Thymus (tissue), 11 donors: ENCODE results near the gene PARP1. TPM values are rescaled to one million over a fixed set of nuclear protein-coding genes. Genes with fewer than 3 reads are reported as not detected.

Experiments used
- DNase-seq, 9 donors: peaks; one replicate each; pipeline ENCODE4 v3.0.0-alpha.2; 2013; ENCODE audit warnings: low spot score in 9 of 9, low read depth in 6 of 9, missing footprints in 1 of 9
- H3K27ac ChIP-seq, 2 donors: one replicate each; pipeline ENCODE4 v1.5.1; 2013; ENCODE audit warnings: control low read depth in 1 of 2, low read depth in 1 of 2, low read length in 1 of 2, mild to moderate bottlenecking in 1 of 2, moderate library complexity in 1 of 2
- H3K27me3 ChIP-seq, 2 donors: one replicate each; pipeline ENCODE4 v1.5.1; 2013; ENCODE audit warnings: low read length in 1 of 2; ENCODE audit not compliant: control insufficient read depth in 2 of 2, insufficient read depth in 1 of 2
- H3K36me3 ChIP-seq, 2 donors: one replicate each; pipeline ENCODE4 v1.5.1; 2013; ENCODE audit warnings: low read length in 1 of 2, mild to moderate bottlenecking in 1 of 2, moderate library complexity in 1 of 2; ENCODE audit not compliant: control insufficient read depth in 2 of 2, insufficient read depth in 2 of 2
- H3K4me1 ChIP-seq, 2 donors: one replicate each; pipeline ENCODE4 v1.5.1; 2013; ENCODE audit warnings: low read length in 2 of 2; ENCODE audit not compliant: control insufficient read depth in 2 of 2, insufficient read depth in 2 of 2
- H3K4me3 ChIP-seq, 2 donors: one replicate each; pipeline ENCODE4 v1.5.1; 2013; ENCODE audit warnings: low read length in 2 of 2, control low read depth in 1 of 2, mild to moderate bottlenecking in 1 of 2
- H3K9me3 ChIP-seq, 2 donors: one replicate each; pipeline ENCODE4 v1.5.1; 2013; ENCODE audit warnings: low read length in 1 of 2, mild to moderate bottlenecking in 1 of 2; ENCODE audit not compliant: control insufficient read depth in 2 of 2, insufficient read depth in 1 of 2
- WGBS: extraction: QIAGEN DNeasy Blood & Tissue Kit; methylation state at CpG from one replicate; pipeline ENCODE4 v1.1.7; 2013; 5-methylcytosine and 5-hydroxymethylcytosine counted together
- polyA plus RNA-seq: library from polyadenylated mRNA; stranded (reverse); fragments of 200-250 nt; gene quantifications from one replicate; pipeline ENCODE4 v1.2.3, GENCODE V29; 2013
- total RNA-seq: library from RNA; stranded (reverse); fragments of 120-200 nt; gene quantifications from one replicate; pipeline ENCODE4 v1.2.4, GENCODE V29; 2013
- donor health status: healthy.

Gene PARP1
- total and polyA plus RNA-seq, 2 donors = 36.7 to 73.9 TPM

DNA sequence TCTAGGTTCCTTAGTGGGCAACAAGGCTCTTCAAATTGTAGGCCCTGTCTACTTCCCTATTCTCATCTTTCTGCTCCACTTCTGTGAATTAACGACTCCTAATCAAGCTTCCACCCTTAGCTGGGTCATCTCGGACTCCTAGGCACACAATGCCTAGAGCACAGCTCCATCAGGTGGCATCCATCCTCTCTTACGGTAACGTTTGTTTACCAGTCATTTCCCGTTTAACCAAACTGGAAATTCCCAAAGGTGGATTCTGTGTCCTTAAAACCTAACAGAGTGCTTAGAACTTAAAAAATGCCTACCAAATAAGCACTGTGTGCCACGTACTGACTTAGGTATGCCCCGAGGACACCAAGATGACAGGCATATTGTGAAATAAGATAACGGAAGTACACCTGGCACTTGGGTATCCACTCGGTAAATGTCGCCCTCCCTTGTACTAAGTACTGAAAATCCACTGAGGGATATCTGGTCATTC lies 1.5 kb downstream of the PARP1 start:
- peak in 2 of 9 donors; percentile 10 to 45 for DNase-seq
- Histone ChIP-seq H3K36me3 (peaks cover 9 to 11% of the 10 kb centered on the region in 2 donors), H3K4me1 (peaks cover 11 to 29% of the 10 kb centered on the region in 2 donors), H3K27ac (no peak overlapping the region), H3K27me3 (no peaks in the 10 kb centered on the region), H3K4me3 (peak overlapping the region; percentile 73 to 80), H3K9me3 (no peaks in the 10 kb centered on the region)
- 6% methylated on average over 10 of the region's 10 CpGs for WGBS

DNA sequence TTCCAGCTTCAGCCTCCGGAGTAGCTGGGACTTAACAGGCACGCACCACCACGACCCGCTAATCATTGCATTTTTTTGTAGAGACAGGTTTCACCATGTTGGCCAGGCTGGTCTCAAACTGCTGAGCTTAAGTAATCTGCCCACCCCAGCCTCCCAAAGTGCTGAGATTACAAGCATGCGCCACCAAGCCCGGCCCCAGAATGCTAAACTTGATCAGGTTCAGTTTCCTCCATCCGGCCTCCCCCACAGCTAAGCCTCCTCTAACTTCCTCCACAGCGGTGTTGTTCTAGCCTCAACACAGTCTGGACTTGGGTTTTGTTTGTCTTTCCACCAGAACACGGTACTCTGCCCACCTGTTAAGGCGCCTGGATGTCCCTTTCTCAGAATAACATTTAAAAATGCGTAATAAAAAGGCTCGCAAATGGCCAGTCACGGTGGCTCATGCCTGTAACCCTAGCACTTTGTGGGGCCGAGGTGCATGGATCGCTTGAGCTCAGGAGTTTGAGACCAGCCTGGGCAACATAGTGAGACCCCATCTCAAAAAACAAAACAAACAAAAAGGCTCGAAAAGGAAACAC lies 2.4 kb downstream of the PARP1 start:
- Histone ChIP-seq H3K27ac (no peak overlapping the region), H3K9me3 (no peaks in the 10 kb centered on the region), H3K4me1 (peaks cover 11 to 29% of the 10 kb centered on the region in 2 donors), H3K36me3 (peaks cover 18 to 21% of the 10 kb centered on the region in 2 donors), H3K27me3 (no peaks in the 10 kb centered on the region), H3K4me3 (no peak overlapping the region)
- DNase-seq = no peak
- WGBS = 81% methylated on average over 16 of the region's 16 CpGs

DNA sequence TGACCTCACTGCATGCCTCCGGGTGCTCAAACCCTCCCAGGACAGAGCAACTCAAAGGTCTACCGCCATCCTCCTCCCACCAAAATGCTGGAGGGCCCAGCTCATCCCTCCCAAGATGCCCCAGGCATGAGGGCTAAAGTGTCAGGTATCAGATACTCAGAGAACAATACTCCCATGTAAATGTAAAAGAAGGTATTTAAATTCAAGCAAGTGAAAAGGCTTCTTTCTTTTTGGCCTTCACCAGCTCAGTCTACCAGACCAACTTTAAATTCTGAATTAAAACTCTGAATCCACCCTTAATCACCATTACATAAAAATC lies 3.0 kb downstream of the PARP1 start:
- peaks cover 23 to 24% of the 10 kb centered on the region in 2 donors for H3K36me3 ChIP-seq
- no peaks in the 10 kb centered on the region for H3K27me3 ChIP-seq
- over 99% methylated on average over 2 of the region's 2 CpGs for WGBS
- H3K4me3 ChIP-seq = no peak overlapping the region
- DNase-seq = no peak
- peaks cover 11 to 29% of the 10 kb centered on the region in 2 donors for H3K4me1 ChIP-seq
- no peak overlapping the region for H3K27ac ChIP-seq
- no peaks in the 10 kb centered on the region for H3K9me3 ChIP-seq

DNA sequence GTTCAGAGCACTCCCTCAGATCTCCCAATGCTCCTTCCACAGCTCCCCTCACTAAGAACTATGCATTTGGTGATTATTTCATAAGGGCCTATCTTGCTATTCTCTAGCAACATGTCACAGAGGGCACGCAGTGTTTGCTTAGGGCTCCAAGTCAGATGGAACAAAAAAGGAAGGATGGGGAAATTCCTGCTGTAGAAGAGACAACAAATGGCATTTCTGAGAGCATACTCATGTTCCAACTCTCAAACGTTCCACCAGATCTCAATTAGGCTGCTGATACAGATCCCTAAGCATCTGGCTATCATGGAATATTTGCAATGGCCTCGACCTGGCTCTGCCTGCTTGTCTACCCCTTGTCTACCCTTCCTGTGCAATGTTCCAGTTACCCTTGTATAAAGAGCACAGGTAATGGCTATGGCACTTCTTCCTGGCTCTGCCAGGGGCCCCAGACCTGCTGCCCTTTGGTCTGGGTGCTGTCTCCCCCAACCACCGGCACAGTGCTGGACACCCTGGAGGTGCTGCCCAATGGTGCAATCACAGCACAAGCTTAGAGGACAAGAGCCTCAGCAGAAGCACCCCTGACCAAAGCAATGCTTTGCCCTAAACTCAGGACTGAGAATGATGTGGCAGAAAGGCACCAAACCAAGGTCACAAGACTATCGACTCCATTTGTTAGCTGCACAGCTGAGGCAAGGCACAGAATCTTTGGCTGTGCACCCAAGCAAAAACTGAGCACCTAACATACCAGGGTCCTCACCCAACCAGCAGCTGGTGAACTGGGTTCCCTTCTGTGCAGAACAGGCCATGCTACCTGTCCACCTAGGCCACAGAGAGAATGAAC lies 3.6 kb downstream of the PARP1 start:
- peaks cover 23 to 30% of the 10 kb centered on the region in 2 donors for H3K36me3 ChIP-seq
- H3K4me1 ChIP-seq = peaks cover 11 to 29% of the 10 kb centered on the region in 2 donors
- no peak overlapping the region for H3K4me3 ChIP-seq
- H3K27me3 ChIP-seq = no peaks in the 10 kb centered on the region
- no peak overlapping the region for H3K27ac ChIP-seq
- H3K9me3 ChIP-seq = no peaks in the 10 kb centered on the region
- WGBS = 91% methylated on average over 5 of the region's 5 CpGs
- DNase-seq = no peak

DNA sequence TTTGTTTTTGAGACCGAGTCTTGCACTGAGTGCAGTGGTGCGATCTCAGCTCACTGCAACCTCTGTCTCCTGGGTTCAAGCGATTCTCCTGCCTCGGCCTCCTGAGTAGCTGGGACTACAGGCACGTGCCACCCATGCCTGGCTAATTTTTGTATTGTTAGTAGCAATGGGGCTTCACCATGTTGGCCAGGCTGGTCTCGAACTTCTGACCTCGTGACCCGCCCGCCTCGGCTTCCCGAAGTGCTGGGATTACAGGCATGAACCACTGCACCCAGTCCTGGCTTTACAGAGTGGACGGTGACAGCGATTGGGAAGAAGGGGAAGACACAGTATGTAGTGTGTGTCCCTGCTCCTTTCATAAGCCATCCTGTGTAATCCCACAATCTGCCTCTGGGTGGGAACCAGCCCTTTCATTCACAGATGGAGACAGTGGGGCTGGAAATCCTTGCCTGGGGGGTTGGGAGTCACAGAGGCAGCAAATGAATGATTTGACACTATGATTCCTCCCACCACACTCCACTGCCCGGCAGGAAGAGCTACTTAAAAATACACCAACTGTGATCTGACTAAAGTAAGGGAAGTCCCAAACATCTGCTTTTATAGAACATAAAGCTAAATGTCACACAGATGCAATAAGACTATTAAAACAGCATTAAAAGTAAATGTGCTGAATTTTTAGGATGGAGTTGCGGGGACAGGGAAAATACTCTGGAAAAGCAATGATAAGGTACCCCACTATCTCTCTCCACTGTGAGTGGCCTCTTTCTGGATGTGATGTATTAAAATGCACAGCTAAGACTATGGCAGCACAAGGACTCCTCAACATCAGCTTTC lies 4.5 kb downstream of the PARP1 start:
- 89% methylated on average over 15 of the region's 15 CpGs for WGBS
- no peak for DNase-seq
- Histone ChIP-seq H3K4me1 (peaks cover 11 to 28% of the 10 kb centered on the region in 2 donors), H3K27ac (no peak overlapping the region), H3K27me3 (no peaks in the 10 kb centered on the region), H3K9me3 (no peaks in the 10 kb centered on the region), H3K36me3 (peaks cover 23 to 34% of the 10 kb centered on the region in 2 donors), H3K4me3 (no peak overlapping the region)

DNA sequence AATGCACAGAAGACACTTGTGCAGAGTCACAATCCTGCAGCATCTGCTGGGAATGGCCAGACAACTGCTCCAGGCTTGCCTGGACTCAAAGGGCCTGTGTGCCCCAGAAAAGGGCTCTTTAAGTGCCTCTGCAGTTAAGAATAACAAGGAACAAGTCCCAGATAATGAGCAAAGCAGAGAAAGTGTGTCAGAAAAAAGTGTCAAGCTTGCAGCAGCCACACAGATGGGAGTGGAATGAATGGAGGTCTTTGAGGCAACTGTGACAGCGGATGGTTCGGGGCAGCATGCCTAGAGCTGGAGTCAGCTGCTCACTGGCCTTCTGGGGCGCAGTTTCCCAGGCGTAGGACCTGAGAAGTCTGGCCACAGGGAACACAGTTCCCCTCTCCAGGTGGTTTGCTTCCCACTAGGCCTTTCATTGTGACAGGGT lies 5.1 kb downstream of the PARP1 start:
- Histone ChIP-seq H3K4me3 (no peak overlapping the region), H3K4me1 (peaks cover 11 to 24% of the 10 kb centered on the region in 2 donors), H3K9me3 (no peaks in the 10 kb centered on the region), H3K27me3 (no peaks in the 10 kb centered on the region), H3K36me3 (peaks cover 23 to 37% of the 10 kb centered on the region in 2 donors), H3K27ac (no peak overlapping the region)
- no peak for DNase-seq
- WGBS = 98% methylated on average over 4 of the region's 4 CpGs

DNA sequence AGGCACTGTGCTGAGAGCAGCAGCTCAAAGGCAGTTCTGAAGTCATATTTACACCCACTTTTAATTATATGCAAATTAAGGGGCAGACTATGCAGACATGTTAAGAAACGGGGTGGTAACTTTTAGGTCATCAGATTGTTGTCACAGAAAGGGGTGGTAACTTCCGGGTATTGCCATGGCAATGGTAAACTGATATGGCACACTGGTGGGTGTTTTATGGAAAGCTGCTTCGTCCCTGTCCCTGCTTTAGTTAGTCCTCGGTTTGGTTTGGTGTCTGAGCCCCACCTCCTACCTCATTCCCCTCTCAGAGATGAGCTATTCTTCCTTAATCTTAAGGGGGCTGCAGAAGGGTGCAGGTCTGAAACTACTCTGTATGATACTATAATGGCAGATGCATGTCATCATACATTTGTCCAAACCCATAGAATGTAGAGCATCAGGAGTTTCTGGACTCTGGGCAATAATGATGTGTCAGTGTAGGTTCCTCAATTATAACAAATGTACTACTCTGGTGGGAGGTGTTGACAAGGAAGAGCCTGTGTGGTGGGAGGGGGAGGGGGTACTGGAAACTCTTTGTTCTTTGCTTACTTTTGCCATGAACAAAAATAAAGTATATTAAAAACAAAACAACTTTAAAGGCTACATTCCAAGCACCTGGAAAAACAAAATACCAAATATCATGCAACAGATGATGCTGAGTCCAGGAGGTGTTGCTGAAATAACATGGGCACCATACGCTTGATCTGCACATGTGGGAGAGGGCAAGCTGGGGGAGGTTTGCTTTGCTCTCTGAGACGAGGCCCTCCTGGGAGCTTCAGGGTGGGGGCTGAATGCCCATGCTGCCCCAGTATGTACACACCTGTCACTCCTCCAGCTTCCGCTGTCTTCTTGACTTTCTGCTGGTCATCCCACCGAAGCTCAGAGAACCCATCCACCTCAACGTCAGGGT lies 6.3 kb downstream of the PARP1 start:
- Histone ChIP-seq H3K4me1 (peaks cover 6 to 20% of the 10 kb centered on the region in 2 donors), H3K27ac (no peak overlapping the region), H3K9me3 (no peaks in the 10 kb centered on the region), H3K36me3 (peaks cover 27 to 37% of the 10 kb centered on the region in 2 donors), H3K27me3 (no peaks in the 10 kb centered on the region), H3K4me3 (no peak overlapping the region)
- no peak for DNase-seq
- WGBS = 94% methylated on average over 9 of the region's 9 CpGs

DNA sequence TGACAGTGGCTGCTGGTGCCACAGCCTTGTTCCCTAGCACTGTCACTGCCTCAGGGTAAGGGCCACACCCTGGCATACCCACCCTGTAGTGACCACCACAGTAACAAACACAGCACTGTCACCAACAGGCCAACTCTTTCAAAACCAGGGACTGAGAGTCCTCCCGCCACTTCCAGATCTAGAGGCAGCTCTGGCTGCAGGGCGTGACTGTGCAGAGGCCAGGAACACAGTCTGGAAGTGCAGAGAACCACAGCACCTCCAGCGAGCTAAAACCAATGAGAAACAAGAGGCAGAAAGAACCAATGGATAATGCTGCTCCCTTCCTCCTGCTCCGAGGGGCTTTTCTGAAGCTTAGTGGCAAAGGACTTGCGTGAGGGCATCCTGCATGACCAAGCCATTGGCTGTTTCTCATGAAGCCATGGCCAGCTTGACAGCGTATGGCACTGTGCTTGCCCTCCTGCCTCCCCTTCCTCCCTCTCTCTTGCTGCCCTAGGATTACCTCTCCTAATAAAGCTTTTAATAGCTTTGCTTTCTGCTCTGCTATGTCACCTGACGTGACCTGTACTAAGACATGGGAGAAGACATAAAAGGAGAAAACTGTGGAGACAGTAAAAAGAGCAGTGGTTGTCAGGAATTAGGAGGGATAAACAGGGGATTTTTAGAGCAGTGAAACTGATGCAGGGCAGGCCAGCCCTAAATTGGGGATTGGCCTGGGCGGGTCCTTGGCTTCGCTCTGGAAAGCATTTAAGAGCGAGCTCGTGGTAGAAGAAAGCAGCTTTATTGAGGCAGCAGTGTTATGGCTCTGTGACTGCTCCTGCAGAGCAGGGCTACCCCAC lies 7.2 kb downstream of the PARP1 start:
- Histone ChIP-seq H3K27me3 (no peaks in the 10 kb centered on the region), H3K4me1 (peaks cover 0 to 14% of the 10 kb centered on the region in 2 donors), H3K27ac (no peak overlapping the region), H3K4me3 (no peak overlapping the region), H3K36me3 (peaks cover 28 to 37% of the 10 kb centered on the region in 2 donors), H3K9me3 (no peaks in the 10 kb centered on the region)
- WGBS = 88% methylated on average over 11 of the region's 11 CpGs
- DNase-seq = no peak
